Thoracic aorta (tissue), 2 donors: ENCODE data around the gene OSGIN1. TPM values are rescaled to one million over a fixed set of nuclear protein-coding genes. Genes with fewer than 3 reads are reported as not detected.

ENCODE experiments used
- ATAC-seq: fragments of 150-250 bp; one replicate; pipeline ENCODE4 v1.8.0; 2017; ENCODE audit warnings: low read depth; ENCODE audit not compliant: insufficient number of reproducible peaks, low FRiP score
- DNase-seq: peaks from one replicate; pipeline ENCODE4 v3.0.0-alpha.2; 2020; ENCODE audit warnings: low spot score
- H3K27ac ChIP-seq, 2 donors: fragments of 200-600 bp; sonication (generic); 1 replicate in 1 of 2; 2 replicates in 1 of 2; pipeline ENCODE4 v1.5.1; 2016; ENCODE audit warnings: mild to moderate bottlenecking in 2 of 2, moderate library complexity in 2 of 2
- H3K27me3 ChIP-seq: fragments of 200-600 bp; sonication (generic); replicated peaks from 2 replicates; pipeline ENCODE4 v1.6.0; 2016; ENCODE audit warnings: mild to moderate bottlenecking; ENCODE audit not compliant: insufficient read depth
- H3K36me3 ChIP-seq: fragments of 200-600 bp; sonication (generic); one replicate; pipeline ENCODE4 v1.5.1; 2016
- H3K4me1 ChIP-seq, 2 donors: fragments of 200-600 bp; sonication (generic); 1 replicate in 1 of 2; 2 replicates in 1 of 2; pipeline versions ENCODE4 v1.5.1 to v1.6.0; 2016; ENCODE audit warnings: low read depth in 2 of 2, mild to moderate bottlenecking in 1 of 2; ENCODE audit not compliant: control insufficient read depth in 1 of 2
- H3K4me3 ChIP-seq: fragments of 200-600 bp; sonication (generic); 2 replicates; pipeline ENCODE4 v1.5.1; 2016; ENCODE audit warnings: mild to moderate bottlenecking
- H3K9me3 ChIP-seq: fragments of 200-600 bp; sonication (generic); 2 replicates; pipeline ENCODE4 v1.5.1; 2016
- CTCF ChIP-seq: fragments of 200-600 bp; sonication (generic); IDR thresholded peaks from one replicate; pipeline ENCODE4 v1.5.1; 2019; ENCODE audit warnings: antibody characterized with exemption
- total RNA-seq, 2 donors: library from RNA; depleted of rRNA; stranded (reverse); fragments of >200 nt; gene quantifications; one replicate each; pipeline versions ENCODE4 v1.1.0 to v1.2.3, GENCODE V29; 2016

The OSGIN1 gene
- total RNA-seq, 2 donors from 2014 or later = 3.7 to 16.2 TPM

DNA sequence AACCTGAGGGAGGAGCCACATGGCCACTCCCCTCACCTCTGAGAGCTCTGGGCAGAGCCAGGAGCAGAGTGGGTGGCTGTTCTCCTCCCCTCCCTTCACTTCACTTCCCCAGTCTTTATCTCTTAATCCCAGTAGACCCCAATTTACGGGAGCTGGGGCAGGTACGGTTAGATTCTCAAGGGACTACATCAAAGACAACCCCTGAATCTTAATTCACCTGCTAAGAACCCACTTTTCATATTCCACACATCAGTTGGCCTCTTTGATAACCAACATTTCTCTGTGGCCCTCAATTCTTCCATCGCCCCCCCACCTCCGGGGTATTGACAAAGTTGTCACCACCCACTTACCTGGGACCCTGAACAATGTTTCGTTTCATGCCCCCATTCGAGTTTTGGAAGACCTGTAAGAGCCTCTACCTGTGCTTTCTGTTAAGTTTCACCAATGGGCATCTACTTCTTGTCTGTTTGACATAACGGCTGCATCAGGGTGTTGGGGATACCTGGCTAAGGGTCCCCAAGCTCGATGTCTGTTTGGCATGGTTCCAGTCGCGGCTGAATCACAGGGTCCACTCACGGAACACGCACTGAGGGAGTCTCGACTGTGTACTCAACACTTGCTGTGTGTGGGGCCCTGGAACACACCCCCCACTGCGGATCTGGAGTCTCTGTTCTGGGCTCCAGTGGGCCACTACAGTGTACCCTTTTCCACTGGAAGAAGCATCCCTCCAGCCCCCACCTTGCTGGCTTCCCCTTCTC lies 61.7 kb downstream of the OSGIN1 start:
- no peaks in the 10 kb centered on the region for H3K27me3 ChIP-seq
- no peak overlapping the region for H3K27ac ChIP-seq
- H3K4me3 ChIP-seq = no peak overlapping the region
- DNase-seq = no peak
- ATAC-seq = no peak
- no peaks in the 10 kb centered on the region for H3K9me3 ChIP-seq
- no peak for TF ChIP-seq CTCF
- no peaks in the 10 kb centered on the region for H3K4me1 ChIP-seq
- no peaks in the 10 kb centered on the region for H3K36me3 ChIP-seq

DNA sequence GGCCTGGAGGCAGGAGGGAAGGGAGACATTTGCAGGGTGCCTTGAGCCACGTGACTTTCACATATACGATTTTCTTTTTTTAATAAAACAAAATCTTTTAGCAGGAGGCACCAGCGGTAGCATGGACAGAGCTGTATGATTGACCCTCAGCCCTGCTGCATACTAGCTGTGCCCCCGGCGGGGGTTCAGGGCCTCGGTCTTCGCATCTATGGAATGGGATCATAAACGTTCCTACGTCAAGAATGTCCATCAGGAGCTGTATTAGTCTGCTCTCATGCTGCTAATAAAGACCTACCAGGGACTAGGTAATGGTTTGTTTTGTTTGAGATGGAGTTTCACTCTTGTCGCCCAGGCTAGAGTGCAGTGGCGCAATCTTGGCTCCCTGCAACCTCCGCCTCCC lies 62.4 kb downstream of the OSGIN1 start:
- Histone ChIP-seq H3K36me3 (no peaks in the 10 kb centered on the region), H3K27me3 (no peaks in the 10 kb centered on the region), H3K4me3 (no peak overlapping the region), H3K9me3 (no peaks in the 10 kb centered on the region), H3K27ac (no peak overlapping the region), H3K4me1 (no peaks in the 10 kb centered on the region)
- DNase-seq (no peak), ATAC-seq (no peak)
- no peak for TF ChIP-seq CTCF

Other genes with a start within 250 kb of the OSGIN1 start
- gene HSBP1, start 145.3 kb upstream of the OSGIN1 start, total RNA-seq = 10 to 100 TPM; 11.0 to 15.0 TPM
- gene MLYCD, start 54.1 kb upstream of the OSGIN1 start, total RNA-seq = 10 to 100 TPM; 14.1 to 23.6 TPM
- gene NECAB2, start 15.0 kb downstream of the OSGIN1 start, total RNA-seq = not detected
- not detected for gene SLC38A8, start 89.6 kb downstream of the OSGIN1 start, total RNA-seq
- gene MBTPS1, start 163.7 kb downstream of the OSGIN1 start, total RNA-seq = 10 to 100 TPM; 91.9 to 98.2 TPM
- gene HSDL1, start 191.9 kb downstream of the OSGIN1 start, total RNA-seq = 10 to 100 TPM in 1 of 2 donors, 1 to 10 TPM in 1; 7.2 to 14.4 TPM
- gene DNAAF1, start 192.1 kb downstream of the OSGIN1 start, total RNA-seq = not detected
- 10 to 100 TPM; 43.7 to 75.9 TPM for gene TAF1C, start 233.8 kb downstream of the OSGIN1 start, total RNA-seq
- not detected for gene ADAD2, start 237.9 kb downstream of the OSGIN1 start, total RNA-seq